Measurements from ENCODE around the gene TPCN2.

The TPCN2 gene

DNA sequence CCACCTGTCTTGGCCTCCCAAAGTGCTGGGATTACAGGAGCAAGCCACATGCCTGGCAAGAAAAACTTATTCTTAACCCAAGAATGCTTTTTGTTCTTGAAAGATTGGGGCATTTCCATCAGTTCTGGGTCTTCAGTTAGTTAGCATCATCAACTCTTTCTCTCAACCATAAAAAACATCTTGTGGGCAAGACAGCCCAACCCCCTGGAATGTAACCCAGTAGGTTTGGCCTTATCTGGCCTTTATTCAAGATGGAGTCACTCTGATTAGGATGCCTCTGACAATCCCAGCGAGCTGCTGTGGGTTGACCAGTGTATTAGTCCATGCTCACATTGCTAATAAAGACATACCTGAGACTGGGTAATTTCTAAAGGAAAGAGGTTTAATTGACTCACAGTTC lies 9.2 kb upstream of the TPCN2 start:
- Mint-ChIP-seq H3K4me3 (no peak overlapping the region), H3K9me3 (no peaks in the 10 kb centered on the region)

DNA sequence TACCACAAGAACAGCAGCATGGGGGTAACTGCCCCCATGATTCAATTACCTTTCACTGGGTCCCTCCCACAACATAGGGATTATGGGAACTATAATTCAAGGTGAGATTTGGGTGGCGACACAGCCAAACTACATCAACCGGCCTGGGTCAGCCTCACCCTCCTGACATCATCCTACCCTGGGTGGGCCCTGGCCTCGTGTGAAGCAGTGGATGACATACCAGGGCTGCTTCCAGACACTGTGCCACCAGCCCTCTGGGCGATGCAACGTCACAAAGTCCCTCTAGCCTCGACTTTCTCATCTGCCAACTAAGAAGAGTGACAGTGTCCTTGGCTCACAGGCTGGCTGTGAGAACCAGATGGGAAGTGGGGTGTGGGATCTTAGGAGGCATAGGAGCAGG lies 8.7 kb upstream of the TPCN2 start:
- Mint-ChIP-seq H3K4me3 (no peak overlapping the region), H3K4me1 (peaks cover 16 to 17% of the 10 kb centered on the region in 2 donors), H3K27me3 (peaks cover 19 to 30% of the 10 kb centered on the region in 2 donors), H3K27ac (no peak overlapping the region), H3K36me3 (no peaks in the 10 kb centered on the region), H3K9me3 (no peaks in the 10 kb centered on the region)
- ATAC-seq (replicated peaks) (no peak), DNase-seq (no peak)

More for the DNA sequence above, 9.2 kb upstream of the TPCN2 start:
- Mint-ChIP-seq H3K27me3 (peaks cover 20 to 30% of the 10 kb centered on the region in 2 donors), H3K36me3 (no peaks in the 10 kb centered on the region), H3K4me1 (peaks cover 16 to 17% of the 10 kb centered on the region in 2 donors), H3K27ac (peak overlapping the region; percentile 2)
- ATAC-seq (replicated peaks) (no peak), DNase-seq (no peak)

DNA sequence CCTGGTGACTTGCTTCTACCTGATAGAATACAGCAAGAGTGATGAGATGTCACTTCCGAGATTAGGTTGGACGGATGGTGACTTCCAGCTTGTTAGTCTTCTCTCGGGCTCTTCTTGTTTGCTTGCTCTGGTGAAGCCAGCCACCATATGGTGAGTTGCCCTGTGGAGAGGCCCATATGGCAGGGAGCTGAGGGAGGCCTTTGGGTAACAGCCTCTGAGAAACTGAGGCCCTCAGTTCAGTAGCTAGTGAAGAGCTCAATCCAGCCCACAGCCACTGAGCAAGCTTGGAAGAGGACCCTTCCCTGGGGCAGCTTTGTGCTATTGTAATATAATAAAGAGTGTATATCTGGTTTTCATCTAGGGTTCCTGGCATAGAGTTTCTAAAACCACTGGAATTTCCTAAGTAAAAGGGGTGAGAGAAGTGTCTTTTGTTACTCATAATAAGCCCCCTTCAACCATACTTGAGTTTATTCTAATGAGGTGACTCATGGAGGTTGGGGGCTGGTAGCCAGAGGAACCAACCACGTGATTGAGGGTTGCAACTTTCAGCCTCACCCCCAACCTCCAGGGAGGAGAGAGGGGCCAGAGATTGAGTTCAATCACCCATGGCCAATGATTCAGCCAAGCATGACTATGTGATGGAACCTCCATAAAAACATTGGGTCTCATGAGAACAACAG lies 8.0 kb upstream of the TPCN2 start:
- peak overlapping the region; percentile 44 for H3K27ac Mint-ChIP-seq
- peak; percentile 55 to 72 for ATAC-seq (replicated peaks)
- no peak overlapping the region for H3K4me3 Mint-ChIP-seq
- peaks cover 16 to 17% of the 10 kb centered on the region in 2 donors for H3K4me1 Mint-ChIP-seq
- DNase-seq: no peak
- no peaks in the 10 kb centered on the region for H3K9me3 Mint-ChIP-seq
- H3K27me3 Mint-ChIP-seq: peaks cover 21 to 27% of the 10 kb centered on the region in 2 donors
- no peaks in the 10 kb centered on the region for H3K36me3 Mint-ChIP-seq

DNA sequence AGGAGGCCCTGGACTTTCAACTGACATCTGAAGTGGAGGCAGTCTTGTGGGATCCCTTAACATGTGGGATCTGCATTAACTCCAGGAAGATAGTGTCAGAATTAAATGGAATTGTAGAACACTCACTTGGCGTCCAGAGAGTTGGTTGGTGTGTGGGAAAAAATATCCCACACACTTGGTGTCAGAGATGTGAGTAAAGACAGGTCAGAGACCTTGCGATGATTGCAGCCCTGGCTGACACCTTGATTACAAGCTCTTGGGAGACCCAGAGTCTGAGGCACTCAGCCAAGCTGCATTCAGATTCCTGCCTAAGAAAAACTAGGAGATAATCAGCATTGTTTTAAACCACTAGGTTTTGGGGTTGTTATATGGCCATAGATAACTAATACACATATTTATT lies 7.2 kb upstream of the TPCN2 start:
- H3K36me3 Mint-ChIP-seq: no peaks in the 10 kb centered on the region
- H3K27me3 Mint-ChIP-seq: peaks cover 17 to 20% of the 10 kb centered on the region in 2 donors
- H3K4me3 Mint-ChIP-seq: no peak overlapping the region
- H3K9me3 Mint-ChIP-seq: no peaks in the 10 kb centered on the region
- peaks cover 16 to 17% of the 10 kb centered on the region in 2 donors for H3K4me1 Mint-ChIP-seq
- ATAC-seq (replicated peaks): no peak
- no peak for DNase-seq
- H3K27ac Mint-ChIP-seq: no peak overlapping the region

DNA sequence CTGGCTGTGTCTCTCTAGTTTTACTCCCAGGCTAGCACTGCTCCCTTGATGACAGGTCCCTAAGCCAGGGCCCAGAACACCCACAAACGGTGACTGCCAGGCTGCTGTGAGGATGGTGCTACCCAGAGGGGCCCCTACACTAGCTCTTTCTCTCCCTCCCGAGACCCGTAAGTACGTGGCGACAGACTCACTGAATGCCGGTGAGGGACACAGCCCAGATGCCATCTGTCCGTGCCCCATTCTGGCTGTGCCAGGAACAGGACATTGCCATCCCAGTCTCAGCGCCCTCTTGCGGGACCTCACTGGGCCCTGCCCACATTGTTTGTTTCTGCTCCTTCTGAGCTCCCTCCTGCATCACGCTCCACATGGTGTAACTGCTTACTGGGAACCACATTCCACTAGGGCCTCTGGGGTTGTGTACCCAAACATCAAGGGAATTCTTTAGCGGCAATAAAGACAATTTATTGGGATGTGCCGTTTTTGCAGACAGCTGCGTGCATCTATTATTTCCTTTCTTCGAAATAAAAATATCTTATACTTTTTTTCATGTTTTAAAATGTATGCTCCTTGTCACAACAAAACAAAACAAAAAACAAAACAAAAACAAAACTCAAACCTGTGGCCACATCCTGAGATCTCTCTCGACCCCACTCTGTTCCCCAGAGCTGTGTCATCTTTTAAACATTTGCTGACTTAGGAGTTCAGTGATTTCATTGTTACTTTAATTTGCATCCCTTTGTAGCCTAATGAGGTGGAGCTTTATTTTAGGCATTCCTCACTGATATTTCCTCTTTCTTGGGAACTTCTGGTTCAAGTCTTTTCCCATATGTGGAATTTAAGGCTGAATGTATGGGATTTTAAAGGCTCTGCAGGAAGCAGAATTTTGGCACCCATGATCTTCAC lies 4.4 kb upstream of the TPCN2 start:
- no peaks in the 10 kb centered on the region for H3K36me3 Mint-ChIP-seq
- no peaks in the 10 kb centered on the region for H3K9me3 Mint-ChIP-seq
- ATAC-seq (replicated peaks) (no peak), DNase-seq (no peak)
- H3K27ac Mint-ChIP-seq: no peak overlapping the region
- H3K4me1 Mint-ChIP-seq: peaks cover 20 to 27% of the 10 kb centered on the region in 2 donors
- H3K27me3 Mint-ChIP-seq: peaks cover 17 to 20% of the 10 kb centered on the region in 2 donors
- no peak overlapping the region for H3K4me3 Mint-ChIP-seq

DNA sequence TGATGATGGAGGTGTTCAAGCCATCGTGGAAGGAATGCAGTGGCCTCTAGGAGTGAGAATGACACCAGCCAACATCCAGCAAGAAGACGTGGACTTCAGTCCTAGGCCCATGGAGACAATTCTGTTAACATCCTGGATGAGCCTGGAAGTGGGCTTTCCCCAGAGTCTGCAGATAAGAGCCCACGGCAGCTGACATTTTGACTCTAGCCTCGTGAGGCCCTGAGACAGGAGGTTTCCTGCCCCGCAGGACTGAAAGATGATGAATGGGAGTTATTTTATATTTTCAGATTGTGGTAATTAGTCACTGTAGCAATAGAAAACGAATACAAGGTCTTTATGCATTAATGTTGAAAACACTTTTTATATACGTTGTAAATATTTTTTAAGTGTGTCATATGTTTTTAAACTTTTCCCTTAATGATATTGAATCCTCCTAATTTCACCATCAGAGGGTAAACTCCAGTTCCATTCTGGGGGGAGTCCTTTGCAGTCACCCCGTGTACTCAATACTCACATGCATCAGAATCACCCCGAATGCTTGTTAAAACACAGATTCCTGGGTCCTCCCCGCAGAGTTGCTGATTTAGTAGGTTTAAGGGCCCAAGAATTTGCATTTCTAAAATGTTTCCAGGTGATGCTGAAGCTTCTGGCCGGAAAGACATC lies 570 bp upstream of the TPCN2 start:
- Mint-ChIP-seq H3K4me3 (peak overlapping the region; percentile 86 to 89), H3K27ac (peak overlapping the region; percentile 95), H3K27me3 (peaks cover 9 to 14% of the 10 kb centered on the region in 2 donors), H3K9me3 (no peaks in the 10 kb centered on the region), H3K36me3 (peaks cover 8 to 11% of the 10 kb centered on the region in 2 donors), H3K4me1 (peaks cover 33 to 50% of the 10 kb centered on the region in 2 donors)
- ATAC-seq (replicated peaks) (no peak), DNase-seq (no peak)

DNA sequence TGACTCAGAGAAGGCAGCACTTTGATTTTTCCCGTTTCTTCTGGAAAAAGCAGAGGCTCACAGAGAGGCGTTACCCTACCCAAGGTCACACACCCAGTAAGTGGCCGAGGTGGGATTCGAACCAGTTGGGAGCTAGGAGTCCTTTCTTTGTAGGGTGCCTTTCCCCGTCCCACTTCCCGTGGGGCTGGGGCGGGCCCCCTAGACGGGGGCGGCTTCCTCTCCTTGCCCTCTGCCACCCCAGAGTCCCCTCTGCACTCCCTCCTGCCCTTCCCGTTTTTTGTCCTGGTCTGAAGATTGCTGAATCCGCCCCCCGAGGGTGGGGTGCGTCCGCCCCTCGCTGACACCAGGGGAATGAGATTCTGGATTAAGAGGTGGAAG lies 747 bp downstream of the TPCN2 start:
- ATAC-seq (replicated peaks) (peak; percentile 23 to 29), DNase-seq (peak; percentile 15)
- no peaks in the 10 kb centered on the region for H3K9me3 Mint-ChIP-seq
- H3K36me3 Mint-ChIP-seq: peaks cover 20 to 21% of the 10 kb centered on the region in 2 donors
- H3K4me1 Mint-ChIP-seq: peaks cover 38 to 62% of the 10 kb centered on the region in 2 donors
- peak overlapping the region; percentile 86 to 89 for H3K4me3 Mint-ChIP-seq
- H3K27ac Mint-ChIP-seq: peak overlapping the region; percentile 93
- peaks cover 0 to 9% of the 10 kb centered on the region in 2 donors for H3K27me3 Mint-ChIP-seq

DNA sequence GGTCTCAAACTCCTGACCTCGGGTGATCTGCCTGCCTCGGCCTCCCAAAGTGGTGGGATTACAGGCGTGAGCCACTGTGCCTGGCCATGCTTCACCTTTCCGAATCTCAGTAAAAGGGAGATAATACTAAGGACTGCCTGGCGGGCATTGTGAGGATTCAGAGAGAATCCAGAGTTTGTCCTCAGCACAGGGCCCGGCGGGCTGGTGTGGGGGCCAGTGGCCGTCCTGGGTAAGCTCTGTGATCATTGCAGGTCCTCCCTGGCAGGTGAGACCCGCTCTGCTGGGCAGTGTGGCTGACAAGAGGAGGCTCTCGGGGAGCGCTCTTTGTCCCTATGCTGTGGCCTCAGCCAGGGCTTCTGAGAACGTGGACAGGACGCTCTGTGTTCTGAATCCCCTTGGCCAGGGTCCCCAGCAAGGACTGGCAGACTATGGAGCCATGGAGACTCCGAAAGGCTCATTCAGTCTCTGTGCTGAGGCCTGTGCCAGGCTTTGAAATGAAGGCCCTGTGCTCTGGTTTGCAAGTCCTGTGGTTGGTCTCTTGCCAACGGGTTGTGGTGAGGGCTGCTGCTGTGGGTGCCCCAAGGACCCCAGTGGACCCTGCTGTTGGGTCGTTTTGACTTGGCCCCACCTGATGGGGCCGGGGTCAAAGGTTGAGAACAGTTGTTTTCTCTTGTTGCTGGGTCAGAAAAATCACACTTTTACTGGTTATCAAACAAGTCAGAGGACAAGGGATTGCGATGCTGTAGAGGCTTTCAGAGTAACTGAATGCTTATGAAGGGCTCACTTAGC lies 2.1 kb downstream of the TPCN2 start:
- no peak for DNase-seq
- peaks cover 1 to 3% of the 10 kb centered on the region in 2 donors for H3K9me3 Mint-ChIP-seq
- H3K36me3 Mint-ChIP-seq: peaks cover 28 to 33% of the 10 kb centered on the region in 2 donors
- peaks cover 0 to 2% of the 10 kb centered on the region in 2 donors for H3K27me3 Mint-ChIP-seq
- peaks cover 44 to 73% of the 10 kb centered on the region in 2 donors for H3K4me1 Mint-ChIP-seq
- H3K4me3 Mint-ChIP-seq: peak overlapping the region; percentile 73 to 86
- H3K27ac Mint-ChIP-seq: peak overlapping the region; percentile 89
- no peak for ATAC-seq (replicated peaks)

DNA sequence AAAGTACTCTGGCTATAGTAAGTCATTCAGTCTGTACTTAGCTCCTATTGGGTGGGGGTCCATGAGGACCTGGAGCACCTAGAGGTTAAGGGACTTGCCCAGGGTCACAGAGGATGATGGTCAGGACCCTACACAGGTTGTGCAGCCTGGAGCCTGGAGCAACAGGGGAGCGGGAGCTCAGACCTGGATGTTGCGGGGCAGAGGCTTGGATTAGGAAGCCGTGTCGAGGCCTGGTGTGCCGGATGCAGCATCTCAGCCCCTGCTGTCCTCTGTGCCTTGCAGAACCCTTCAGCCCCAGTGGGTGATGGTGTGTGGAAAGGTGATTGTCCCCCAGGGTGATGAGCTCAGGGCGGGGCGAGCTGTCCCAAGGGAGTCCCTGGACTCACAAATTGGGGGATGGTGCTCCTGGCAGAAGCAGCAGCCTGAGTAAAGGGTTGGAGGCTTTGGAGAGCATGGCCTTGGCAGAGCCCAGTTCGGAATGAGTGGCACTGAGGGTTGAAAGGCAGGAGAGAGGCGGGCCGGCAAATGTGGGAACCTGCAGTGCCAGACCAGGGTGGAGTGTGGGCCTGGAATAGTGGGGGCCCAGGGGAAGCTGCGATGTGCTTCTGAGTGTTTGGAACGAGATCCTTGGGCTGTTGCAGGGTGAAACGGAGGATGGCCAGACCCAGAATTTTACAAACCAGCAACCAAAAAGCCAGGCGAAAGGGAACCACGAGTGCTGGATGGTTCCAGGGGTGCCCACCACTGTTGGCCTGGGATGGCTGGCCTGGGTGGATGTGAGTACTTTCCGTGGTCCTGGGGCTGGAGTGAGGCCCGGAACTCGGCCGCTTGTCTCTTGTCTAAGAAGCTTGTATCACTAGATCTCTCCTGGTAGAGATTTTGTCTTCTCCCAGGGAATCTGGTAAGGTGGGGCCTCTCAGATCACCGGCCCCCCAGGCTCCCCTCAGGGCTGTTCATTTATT lies 2.9 kb downstream of the TPCN2 start:
- peaks cover 1 to 3% of the 10 kb centered on the region in 2 donors for H3K9me3 Mint-ChIP-seq
- DNase-seq (no peak), ATAC-seq (replicated peaks) (no peak)
- H3K27me3 Mint-ChIP-seq: no peaks in the 10 kb centered on the region
- H3K36me3 Mint-ChIP-seq: peaks cover 31 to 38% of the 10 kb centered on the region in 2 donors
- H3K4me1 Mint-ChIP-seq: peaks cover 52 to 81% of the 10 kb centered on the region in 2 donors
- peak overlapping the region; percentile 73 to 86 for H3K4me3 Mint-ChIP-seq
- peak overlapping the region; percentile 89 for H3K27ac Mint-ChIP-seq

DNA sequence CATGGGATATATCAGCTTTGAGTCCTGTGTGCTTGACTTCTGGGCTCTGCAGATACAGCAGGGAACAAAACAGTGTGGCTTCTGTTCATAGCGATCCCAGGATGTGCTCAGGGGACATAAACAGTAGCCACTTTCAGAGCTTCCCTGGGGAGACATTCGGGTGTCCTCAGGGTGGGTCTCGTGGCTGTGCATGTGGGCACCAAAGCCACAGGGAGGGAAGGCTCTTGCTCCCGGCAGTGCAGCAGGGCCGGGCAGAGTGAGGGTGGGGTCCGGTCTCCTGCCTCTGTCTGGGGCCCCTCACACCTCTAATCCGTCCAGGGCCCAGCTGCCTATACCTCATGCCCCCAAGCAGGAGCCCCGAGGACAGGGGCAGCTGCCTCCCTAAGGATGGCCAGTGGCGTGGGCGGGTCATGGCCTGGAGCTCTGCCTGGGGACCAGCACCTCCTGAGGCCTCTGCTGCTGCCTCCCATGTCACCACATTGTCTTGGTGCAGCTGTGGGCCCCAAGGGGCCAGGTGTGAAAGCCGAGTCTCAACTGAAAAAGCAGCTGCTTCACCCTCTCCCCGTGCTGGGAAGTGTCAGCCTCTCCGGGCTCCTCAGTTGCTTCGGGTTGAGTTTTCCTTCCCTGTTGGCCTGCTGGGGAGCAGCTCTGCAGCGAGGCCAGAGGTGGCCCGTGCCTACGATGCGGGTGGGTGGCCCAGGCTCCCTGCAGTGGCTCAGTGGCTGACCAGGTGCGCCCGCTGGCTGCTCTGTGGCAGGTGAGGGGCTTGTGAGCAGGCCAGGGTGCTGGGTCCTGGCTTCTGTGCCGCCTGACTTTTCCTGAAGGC lies 3.8 kb downstream of the TPCN2 start:
- Mint-ChIP-seq H3K36me3 (peaks cover 34 to 43% of the 10 kb centered on the region in 2 donors), H3K4me3 (peak overlapping the region; percentile 67 to 86), H3K4me1 (peaks cover 55 to 86% of the 10 kb centered on the region in 2 donors), H3K9me3 (peaks cover 1 to 3% of the 10 kb centered on the region in 2 donors), H3K27me3 (no peaks in the 10 kb centered on the region), H3K27ac (peak overlapping the region; percentile 89)
- ATAC-seq (replicated peaks): no peak
- DNase-seq: no peak

DNA sequence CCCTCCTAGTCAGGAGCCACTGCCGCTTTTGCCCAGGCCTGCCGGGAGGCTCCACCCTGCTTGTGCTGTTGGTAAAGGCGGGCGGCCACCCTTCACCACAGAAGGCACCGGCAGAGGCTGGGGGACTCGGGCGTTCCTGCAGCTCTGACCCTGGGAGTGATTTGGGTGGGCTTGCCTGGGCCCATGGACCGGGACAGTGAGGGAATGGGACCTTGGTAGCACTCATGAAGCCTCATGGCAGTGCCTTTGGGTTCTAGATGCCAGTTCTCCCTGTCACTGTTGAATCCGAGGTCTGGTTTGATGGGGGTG lies 4.4 kb downstream of the TPCN2 start:
- DNase-seq: no peak
- peaks cover 39 to 49% of the 10 kb centered on the region in 2 donors for H3K36me3 Mint-ChIP-seq
- peaks cover 1 to 3% of the 10 kb centered on the region in 2 donors for H3K9me3 Mint-ChIP-seq
- H3K27ac Mint-ChIP-seq: no peak overlapping the region
- no peak overlapping the region for H3K4me3 Mint-ChIP-seq
- H3K27me3 Mint-ChIP-seq: no peaks in the 10 kb centered on the region
- ATAC-seq (replicated peaks): no peak
- H3K4me1 Mint-ChIP-seq: peaks cover 52 to 86% of the 10 kb centered on the region in 2 donors

Measured in stimulated activated naive B cell treated with anti-CD40 and anti-IgM and Interleukin-4, amounts not matched to agents 10 μg/mL and 1 μg/mL and 100 μg/mL, for 72 hours (primary cell).